NCI-H2081 (cell line): ENCODE data around the gene RAB44.

Experiments used
- DNase-seq, 2 experiments: peaks; one replicate each; lab custom pipeline; 2025; lab: John Stamatoyannopoulos, UW

Gene RAB44

GRCh38 chr6:36670271-36670670, 27.4 kb upstream of the RAB44 start:
- DNase-seq: no peak

GRCh38 chr6:36671687-36672375, 25.8 kb upstream of the RAB44 start:
- DNase-seq: no peak

- no peak for DNase-seq
Observed at GRCh38 chr6:36673882-36674281, 23.7 kb upstream of the RAB44 start.

GRCh38 chr6:36674942-36675341, 22.7 kb upstream of the RAB44 start:
- DNase-seq: no peak

DNA sequence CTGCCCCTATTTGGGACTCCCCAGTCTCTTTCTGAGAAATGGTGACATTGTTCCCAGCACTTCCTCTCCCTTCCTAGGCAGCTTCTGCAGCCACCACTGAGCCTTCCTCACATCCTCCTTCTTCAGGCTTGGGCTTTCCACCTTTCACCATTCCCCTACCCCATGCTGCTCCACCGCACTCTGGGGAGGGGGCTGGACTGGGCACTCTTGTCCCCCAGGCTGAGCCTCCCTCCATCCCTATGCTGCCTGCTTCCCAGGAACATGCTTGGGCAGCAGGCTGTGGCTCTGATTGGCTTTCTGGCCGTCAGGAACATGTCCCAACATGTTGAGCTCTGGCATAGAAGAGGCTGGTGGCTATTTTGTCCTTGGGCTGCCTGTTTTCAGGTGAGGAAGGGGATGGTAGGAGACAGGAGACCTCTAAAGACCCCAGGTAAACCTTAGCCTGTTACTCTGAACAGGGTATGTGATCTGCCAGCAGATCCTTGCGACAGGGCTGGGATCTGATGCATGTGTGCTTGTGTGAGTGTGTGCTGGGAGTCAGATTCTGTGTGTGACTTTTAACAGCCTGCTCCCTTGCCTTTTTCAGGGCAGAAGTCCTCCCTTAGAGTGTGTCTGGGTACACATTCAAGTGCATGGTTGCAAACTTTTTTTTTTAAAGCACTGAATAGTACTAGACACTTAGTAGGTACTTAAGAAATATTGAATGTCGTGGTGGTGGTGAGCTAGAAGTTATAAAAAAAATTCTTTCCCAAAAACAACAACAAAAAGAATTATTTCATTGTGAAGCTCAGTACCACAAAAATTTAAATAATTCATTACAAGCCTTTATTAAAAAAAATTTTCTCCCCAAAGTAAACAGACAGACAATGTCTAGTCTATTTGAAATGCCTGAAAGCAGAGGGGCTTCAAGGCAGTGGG, 21.2 kb upstream of the RAB44 start:
- peak; percentile 2 to 32 for DNase-seq

GRCh38 chr6:36677059-36677749, 20.4 kb upstream of the RAB44 start:
- no peak for DNase-seq

GRCh38 chr6:36677753-36678487, 19.7 kb upstream of the RAB44 start:
- DNase-seq: peak in 1 of 2 experiments; percentile 10

- DNase-seq: peak; percentile 86 to 94
Observed at GRCh38 chr6:36678488-36679042, 19.1 kb upstream of the RAB44 start, which contains the start of gene CDKN1A. CDKN1A (plus strand) TSS chr6:36678714; CDS start chr6:36684102, 5,388 bp downstream.

DNA sequence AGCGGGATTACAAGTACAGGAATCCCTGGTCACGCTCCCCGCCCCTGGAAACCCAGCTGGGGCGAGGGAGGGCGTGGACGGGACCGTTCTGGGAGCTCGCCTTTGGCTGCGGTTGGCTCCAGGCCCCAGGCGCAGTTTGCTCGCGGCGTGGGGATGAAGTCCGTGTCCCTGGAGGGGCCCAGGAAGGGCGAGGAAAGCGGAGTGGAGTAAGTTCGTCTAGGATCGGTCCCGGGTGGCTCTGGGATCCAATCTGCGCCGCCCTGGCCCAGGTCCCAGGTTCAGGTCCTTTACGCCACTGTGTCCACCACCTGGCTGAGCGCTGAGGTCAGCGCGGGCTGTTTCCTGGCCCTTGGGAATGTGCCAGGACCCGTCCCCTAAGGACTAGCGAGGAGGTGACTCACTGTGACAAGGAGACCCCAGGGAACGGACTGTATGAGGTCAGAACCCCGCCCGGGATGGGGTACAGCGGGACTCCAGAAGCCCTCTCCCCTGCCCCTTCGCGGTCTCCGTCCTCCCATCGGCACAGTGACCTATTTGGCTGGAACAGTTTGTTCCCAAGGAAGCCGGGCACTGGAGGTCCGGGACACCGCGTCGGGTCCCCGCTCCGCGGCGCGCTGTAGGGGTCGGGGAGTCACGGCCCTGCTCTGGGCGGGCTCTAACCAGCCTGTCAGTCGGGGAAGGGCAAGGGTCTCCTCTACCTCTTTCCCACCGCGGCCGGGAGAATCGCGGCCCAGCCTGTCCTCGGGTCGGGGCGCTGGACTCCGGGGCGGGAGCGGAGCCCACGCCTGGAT, 18.4 kb upstream of the RAB44 start:
- peak; percentile 9 to 36 for DNase-seq

DNA sequence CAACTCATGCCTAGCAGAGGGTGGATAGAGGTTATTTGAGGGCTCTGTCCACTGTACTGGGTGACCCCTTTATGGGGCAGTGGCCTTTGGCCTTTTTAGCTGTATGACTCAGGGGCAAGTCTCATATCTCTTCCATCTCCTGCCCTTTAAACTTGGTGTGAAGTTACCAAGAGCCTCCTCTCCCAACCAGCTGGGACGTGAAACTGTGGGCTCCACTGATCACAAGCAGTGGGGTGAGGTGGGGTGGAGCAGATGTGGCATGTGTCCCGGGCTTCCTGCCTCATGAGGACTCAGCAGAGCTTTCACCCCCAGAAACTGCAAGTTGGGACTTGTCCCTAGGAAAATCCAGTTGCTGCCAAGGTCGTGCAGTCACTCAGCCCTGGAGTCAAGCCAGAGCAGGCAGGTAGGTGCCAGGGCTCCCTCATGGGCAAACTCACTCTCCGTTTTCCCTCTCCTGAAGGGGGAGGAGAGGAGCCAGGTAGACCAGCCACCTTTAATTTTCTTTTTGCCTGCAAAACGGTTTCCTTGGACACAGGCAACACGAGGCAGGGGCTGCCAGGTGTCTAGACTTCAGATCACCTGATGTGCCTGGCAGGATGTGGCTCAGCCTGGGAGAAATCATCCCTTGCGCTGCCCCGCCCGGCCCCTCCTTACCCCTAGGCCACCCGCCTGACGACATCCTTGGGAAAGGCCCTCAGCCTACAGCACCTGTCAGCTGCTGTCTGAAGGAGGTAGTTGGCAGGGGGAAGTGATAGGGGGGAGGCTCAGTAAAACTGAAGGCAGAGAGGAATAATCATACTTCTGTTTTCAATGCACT, 15.1 kb upstream of the RAB44 start:
- DNase-seq: peak; percentile 97

GRCh38 chr6:36683145-36683655, 14.4 kb upstream of the RAB44 start:
- DNase-seq: peak in 1 of 2 experiments; percentile 64

DNA sequence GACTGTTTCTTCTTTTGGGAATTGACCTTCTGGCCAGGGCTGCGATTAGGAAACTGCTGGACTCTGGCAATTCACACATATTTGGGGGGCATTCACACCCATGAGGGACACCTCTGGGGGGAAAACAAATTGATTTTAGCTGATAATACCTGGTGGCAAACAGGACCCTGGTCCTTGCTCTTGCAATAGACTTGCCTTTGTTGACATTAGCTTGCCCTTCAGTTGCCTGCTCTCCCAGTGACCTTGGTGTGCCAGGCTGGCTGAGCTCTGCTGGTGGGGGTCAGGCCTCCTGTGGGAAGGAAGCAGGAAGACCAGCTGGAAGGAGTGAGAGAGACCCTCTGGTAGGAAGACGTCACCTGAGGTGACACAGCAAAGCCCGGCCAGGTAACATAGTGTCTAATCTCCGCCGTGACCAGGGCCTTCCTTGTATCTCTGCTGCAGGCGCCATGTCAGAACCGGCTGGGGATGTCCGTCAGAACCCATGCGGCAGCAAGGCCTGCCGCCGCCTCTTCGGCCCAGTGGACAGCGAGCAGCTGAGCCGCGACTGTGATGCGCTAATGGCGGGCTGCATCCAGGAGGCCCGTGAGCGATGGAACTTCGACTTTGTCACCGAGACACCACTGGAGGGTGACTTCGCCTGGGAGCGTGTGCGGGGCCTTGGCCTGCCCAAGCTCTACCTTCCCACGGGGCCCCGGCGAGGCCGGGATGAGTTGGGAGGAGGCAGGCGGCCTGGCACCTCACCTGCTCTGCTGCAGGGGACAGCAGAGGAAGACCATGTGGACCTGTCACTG, 13.8 kb upstream of the RAB44 start:
- DNase-seq: no peak

DNA sequence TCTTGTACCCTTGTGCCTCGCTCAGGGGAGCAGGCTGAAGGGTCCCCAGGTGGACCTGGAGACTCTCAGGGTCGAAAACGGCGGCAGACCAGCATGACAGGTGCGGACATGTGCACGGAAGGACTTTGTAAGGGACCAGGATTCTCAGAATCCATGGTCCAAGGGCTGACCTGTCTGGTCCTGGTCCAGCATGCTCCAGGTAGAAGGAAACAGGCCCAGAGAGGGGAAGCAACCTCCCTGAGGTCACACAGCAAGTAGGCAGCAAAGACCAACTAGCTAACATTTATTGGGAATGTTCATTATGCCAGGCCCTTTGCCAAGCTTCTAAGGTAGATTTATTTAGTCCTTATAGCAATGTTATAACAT, 13.2 kb upstream of the RAB44 start:
- no peak for DNase-seq

- DNase-seq: no peak
Observed at GRCh38 chr6:36685166-36685924, 12.3 kb upstream of the RAB44 start.

DNA sequence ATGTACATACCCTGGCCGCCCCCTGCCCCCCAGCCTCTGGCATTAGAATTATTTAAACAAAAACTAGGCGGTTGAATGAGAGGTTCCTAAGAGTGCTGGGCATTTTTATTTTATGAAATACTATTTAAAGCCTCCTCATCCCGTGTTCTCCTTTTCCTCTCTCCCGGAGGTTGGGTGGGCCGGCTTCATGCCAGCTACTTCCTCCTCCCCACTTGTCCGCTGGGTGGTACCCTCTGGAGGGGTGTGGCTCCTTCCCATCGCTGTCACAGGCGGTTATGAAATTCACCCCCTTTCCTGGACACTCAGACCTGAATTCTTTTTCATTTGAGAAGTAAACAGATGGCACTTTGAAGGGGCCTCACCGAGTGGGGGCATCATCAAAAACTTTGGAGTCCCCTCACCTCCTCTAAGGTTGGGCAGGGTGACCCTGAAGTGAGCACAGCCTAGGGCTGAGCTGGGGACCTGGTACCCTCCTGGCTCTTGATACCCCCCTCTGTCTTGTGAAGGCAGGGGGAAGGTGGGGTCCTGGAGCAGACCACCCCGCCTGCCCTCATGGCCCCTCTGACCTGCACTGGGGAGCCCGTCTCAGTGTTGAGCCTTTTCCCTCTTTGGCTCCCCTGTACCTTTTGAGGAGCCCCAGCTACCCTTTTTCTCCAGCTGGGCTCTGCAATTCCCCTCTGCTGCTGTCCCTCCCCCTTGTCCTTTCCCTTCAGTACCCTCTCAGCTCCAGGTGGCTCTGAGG, 11.5 kb upstream of the RAB44 start:
- DNase-seq: no peak

DNA sequence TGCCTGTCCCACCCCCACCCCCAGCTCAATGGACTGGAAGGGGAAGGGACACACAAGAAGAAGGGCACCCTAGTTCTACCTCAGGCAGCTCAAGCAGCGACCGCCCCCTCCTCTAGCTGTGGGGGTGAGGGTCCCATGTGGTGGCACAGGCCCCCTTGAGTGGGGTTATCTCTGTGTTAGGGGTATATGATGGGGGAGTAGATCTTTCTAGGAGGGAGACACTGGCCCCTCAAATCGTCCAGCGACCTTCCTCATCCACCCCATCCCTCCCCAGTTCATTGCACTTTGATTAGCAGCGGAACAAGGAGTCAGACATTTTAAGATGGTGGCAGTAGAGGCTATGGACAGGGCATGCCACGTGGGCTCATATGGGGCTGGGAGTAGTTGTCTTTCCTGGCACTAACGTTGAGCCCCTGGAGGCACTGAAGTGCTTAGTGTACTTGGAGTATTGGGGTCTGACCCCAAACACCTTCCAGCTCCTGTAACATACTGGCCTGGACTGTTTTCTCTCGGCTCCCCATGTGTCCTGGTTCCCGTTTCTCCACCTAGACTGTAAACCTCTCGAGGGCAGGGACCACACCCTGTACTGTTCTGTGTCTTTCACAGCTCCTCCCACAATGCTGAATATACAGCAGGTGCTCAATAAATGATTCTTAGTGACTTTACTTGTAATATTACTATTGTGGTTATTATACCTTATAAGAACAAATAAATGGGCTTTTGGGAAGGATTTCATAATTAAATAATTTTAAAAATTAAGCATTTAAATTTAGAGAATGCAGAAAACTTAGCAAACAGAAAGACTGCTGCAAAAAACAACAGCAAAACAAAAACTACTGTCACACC, 10.7 kb upstream of the RAB44 start:
- no peak for DNase-seq
